Stimulated activated CD8-positive, alpha-beta memory T cell treated with anti-CD3 and anti-CD28 coated beads, Interleukin-12 subunit alpha, Interleukin-12 subunit beta, amount 100 ng/mL, for 1 hour (primary cell): Measurements from ENCODE around the gene GPR78.

ENCODE experiments used
- DNase-seq: peaks from one replicate; pipeline ENCODE4 v3.0.0-alpha.2; 2020; ENCODE audit warnings: low read depth

The GPR78 gene

GRCh38 chr4:8600266-8600665, 20.1 kb downstream of the GPR78 start:
- no peak for DNase-seq

DNA sequence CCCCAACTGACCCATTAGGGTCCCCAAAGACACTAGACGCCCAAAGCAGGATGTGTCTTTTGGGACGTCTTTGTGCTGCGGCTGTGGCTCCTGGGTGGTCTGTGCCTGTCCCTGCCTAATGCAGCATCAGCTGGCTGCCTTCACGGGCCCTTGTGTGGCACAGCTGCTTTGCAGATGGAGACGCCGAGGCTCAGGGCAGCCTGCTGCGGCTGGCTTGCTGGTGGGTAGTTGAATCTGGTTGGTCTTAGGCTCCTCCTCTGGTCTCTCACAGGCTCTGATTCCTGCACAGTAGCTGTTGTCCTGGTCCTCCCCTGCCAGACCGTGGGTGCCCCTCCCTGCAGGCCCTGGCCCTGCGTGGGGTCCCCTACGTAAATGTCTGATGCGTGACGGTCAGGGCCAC, 20.5 kb downstream of the GPR78 start:
- no peak for DNase-seq

DNA sequence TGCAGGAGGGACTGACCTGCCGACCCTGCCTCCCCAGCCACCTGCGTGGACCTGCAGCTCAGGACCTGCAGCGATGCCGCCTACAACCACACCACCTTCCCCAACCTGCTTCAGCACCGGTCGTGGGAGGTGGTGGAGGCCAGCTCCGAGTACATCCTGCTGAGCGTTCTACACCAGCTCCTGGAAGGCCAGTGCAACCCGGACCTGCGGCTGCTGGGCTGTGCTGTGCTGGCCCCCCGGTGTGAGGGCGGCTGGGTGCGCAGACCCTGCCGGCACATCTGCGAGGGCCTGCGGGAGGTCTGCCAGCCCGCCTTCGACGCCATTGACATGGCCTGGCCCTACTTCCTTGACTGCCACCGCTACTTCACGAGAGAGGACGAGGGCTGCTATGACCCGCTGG, 20.9 kb downstream of the GPR78 start:
- no peak for DNase-seq

GRCh38 chr4:8601556-8601955, 21.4 kb downstream of the GPR78 start:
- DNase-seq = no peak

DNA sequence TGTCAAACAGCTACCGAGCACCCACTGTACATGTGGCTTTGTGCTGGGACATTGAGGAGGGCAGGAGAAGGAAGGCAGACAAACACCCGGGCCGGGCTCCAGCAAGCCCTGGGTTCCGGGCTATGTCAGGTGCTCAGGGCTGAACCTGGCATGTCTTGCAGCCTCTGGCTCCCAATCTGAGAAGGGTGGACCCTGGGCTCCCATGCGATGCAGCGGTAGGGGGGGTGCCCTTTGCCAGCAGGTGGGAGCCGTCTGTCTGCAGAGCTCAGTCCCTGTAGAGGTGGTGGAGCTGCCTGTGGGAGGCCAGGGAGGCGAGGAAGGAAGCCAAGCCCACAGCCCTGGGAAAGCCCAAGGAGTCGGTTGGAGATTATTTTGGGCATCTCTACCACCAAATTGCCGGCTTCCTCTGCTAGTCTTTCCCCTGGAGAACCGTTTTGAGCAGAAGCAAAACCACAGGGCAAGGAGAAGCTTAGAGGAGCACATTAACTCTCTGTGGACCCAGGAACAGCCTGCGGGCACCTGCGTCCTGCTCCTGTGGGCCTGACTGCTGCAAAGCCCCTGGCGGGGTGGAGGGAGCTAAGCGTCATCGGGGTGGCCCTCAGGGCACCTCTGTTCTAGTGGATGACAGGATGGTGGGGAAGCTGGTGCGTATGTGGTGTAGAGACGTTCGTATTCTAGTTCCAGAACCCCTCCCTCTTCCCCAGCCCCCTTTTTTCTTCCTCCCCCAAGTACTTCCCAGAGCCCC, 22.7 kb downstream of the GPR78 start:
- DNase-seq = no peak

GRCh38 chr4:8603931-8604330, 23.7 kb downstream of the GPR78 start:
- DNase-seq = no peak

GRCh38 chr4:8605289-8605688, 25.1 kb downstream of the GPR78 start:
- no peak for DNase-seq

- no peak for DNase-seq
These were observed 26.3 kb downstream of the GPR78 start for GRCh38 chr4:8606476-8606875.

DNA sequence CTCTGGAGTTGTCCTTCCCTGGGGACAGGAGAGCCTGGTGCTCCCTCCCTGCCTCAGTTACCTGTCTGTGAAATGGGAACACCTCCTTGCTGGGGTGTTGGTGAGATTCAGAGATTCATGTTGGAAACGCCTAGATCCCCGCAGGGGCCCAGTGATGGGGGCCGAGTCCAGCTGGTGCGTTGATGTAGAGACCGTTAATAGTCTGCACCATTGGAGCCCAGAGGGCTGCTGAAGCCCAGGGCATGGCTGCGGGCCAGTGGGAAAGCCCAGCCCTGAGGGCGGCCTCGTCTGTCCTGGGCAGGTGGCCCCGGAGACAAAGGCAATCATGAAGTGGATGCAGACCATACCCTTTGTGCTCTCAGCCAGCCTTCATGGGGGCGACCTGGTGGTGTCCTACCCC, 26.8 kb downstream of the GPR78 start:
- DNase-seq = no peak

DNA sequence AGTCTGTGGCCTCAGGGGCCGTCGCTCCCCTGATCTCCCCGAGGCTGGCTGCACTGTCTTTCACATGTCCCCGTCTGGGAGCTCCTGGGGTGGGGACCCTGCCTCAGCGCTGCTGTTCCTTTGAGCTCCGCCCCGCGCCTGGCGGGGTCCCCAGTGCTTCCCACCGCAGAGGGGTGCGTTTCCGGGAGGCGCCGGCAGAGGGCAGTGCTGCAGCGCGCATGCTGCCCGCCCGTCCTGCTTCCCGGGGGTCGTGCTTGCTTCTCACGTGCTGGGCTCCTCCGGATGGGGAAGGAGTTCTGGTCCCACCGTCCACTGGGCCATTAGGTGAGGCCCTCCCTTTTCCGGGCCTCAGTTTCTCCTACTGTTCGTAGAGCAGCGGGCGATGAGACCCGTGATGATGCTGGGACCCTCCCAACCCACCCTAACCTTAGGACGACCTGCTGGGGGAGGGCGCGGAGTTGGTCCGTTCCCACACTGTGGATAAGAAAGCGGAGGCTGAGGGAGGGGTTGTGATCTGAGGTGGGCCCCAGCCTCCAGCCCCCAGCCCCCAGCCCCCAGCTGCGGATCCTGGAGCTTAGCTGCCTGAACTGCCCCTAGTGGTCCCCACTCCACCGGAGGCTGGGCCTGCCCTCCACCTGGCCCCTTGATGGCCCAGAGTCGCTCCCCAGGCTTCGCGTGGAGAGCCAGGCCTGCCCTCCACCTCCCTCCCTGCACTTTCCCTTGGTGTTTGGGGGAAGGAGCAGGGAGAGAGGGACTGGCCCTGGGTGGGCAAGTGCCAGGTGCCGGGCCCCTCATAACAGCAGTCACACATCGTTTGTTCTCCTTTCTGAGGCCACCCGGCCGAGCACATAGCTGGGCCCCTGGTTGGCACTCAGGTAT, 27.6 kb downstream of the GPR78 start:
- DNase-seq = peak; percentile 4

DNA sequence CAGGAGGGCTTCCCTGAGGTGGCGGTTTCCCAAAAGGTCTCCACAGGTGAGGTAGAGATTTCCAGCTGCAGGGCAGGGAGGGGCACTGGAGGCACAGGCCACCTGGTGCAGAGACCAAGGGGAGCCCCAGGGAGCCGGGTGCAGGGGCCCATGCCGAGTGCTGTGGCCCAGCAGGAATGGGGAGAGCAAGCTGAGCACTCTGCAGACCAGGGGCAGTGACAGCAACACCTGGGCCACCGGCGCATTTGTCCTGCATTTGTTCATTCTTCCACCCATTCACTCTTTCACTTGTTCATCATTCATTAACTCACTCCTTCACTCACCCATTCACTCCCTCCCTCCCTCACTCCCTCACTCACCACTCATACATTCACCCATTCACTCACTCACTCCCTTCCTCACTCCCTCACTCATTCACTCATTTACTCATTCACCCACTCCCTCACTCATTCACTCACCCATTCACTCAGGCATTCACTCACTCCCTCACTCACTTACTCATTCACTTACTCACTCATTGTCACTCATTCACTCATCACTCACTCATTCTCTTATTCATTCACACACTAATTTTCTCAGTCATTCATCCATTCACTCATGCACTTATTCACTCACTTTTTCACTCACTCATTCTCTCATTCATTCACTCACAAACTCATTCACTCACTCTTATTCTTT, 28.7 kb downstream of the GPR78 start:
- DNase-seq = no peak

DNA sequence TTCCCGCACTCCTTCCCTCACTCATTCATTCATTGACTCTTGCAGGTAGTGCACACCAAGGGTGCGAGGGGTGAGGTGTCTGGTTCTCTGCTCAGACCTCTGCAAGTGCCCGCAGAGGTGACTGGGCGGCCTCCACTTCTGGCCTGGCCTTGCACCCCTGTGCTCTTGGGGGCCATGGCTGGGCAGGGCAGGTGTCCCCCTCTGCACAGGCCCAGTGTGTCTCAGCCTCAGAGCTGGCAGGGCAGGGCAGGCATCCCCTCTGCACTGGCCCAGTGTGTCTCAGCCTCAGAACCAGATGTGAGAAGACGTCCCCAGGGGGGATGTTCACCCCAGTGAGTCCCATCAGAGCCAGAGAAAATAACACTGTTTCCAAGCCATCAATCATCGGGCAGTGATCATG, 29.2 kb downstream of the GPR78 start:
- no peak for DNase-seq

GRCh38 chr4:8609824-8610350, 29.7 kb downstream of the GPR78 start:
- no peak for DNase-seq

- no peak for DNase-seq
These were observed 30.8 kb downstream of the GPR78 start for GRCh38 chr4:8610858-8611616.

- no peak for DNase-seq
These were observed 32.5 kb downstream of the GPR78 start for GRCh38 chr4:8612646-8613045.

GRCh38 chr4:8613421-8614364, 33.5 kb downstream of the GPR78 start:
- DNase-seq = no peak

- no peak for DNase-seq
These were observed 34.4 kb downstream of the GPR78 start for GRCh38 chr4:8614365-8615193.

DNA sequence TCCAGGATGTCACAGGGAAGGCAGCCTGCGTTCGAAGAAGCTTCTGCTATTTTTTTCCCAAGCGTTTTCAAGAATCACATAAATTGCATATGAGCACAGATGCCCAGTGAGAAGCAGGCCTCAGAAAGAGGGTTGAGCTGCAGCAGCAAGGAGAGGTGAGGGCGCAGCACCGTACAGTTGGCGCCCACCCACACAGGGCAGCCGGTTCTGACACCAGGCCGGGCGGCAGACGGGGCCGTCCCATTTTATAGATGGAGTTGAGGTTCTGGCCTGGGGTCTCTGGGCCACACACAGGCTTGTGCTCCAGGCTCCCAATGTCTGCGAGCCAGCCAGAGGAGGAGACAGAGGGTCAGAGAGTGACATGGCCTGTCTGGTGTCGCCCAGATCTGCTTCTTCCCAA, 35.2 kb downstream of the GPR78 start:
- DNase-seq = no peak

DNA sequence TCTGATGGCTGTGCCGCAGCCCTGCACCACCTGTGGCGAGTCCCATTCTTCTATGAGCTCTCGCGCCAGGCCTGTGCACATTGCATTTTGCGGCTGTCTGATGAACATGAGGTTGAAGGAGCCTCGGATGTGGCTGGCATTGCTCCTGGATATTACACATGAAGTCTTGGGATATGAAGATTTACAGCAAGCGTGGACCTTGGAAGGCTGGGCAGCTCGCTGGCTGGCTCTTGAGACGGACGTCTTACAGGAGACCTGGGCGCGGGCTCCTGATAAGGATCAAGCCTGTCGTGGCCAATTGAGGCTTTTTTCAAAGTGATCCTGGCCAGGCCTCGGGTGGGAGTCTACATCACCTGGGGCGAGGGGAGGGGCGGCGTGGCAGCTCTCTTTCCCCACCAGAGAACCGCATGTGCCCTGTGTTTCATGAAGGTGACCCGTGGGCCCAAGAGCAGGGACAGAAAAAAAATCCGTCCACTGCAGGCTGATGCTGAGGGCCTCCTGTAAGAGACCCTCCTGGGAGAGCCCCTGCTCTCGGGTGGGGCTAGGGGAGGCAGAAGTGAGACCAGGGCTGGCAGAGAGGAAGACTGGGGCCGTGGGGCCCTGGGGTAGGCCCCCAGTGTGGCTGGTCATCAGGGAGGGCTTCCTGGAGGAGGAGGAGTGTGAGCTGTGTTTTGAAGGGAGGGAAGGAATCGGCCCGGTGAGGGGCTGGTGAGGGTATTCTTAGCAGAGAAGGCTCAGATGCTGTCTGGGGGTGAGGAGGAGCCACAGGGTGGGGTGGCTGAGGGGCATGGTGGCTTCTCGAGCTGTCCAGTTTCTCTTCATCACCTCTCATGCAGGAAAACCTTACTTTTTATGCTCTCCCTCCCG, 36.0 kb downstream of the GPR78 start:
- no peak for DNase-seq
